GM10266 (cell line): ENCODE results near the gene SLC22A12.

ENCODE experiments used
- DNase-seq: peaks from one replicate; pipeline ENCODE4 v3.0.0; 2012; ENCODE audit errors: extremely low spot score
- CTCF ChIP-seq: IDR thresholded peaks from 2 replicates; pipeline ENCODE4 v1.5.1; 2012; ENCODE audit warnings: mild to moderate bottlenecking, low read depth; ENCODE audit not compliant: control insufficient read depth, insufficient read depth; ENCODE audit errors: missing control alignments

The SLC22A12 gene

DNA sequence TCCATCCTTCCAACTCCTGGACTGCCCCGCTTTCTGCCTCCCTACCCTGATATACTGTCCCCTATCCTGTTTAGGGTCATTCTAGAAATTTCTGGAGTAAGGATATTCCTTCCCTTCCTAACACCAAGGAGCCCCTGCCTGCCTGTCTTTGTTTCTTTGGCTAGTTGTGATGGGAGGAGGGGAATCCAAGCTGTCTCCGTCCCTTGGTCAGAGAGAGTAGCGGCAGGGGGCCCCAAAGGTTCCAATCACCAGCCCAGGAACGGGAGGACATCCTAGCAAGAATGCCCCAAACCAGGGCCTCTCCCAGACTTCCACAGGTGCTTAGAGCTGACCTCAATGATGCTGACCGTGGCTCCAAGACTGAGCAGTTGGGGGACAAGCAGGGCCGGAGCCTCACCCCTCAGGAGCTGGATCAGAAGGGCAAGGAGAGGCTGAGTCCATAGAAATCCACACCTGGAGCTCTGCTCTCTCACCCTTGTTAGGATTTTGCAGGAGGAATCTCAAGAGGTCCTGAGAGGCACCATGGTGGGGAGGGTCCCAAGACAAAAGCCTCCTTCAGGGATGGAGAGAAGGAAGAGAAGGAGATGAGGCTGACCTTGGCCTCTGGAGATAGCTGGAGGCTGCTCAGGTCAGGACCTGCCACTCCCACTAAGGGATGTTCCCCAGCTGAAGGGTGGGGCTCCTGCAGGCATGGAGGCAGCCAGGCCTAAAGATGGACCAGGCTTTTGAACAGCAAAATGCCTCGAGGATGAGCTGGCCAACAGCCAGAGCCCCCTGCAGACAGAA, 13.6 kb downstream of the SLC22A12 start:
- TF ChIP-seq CTCF: no peak

DNA sequence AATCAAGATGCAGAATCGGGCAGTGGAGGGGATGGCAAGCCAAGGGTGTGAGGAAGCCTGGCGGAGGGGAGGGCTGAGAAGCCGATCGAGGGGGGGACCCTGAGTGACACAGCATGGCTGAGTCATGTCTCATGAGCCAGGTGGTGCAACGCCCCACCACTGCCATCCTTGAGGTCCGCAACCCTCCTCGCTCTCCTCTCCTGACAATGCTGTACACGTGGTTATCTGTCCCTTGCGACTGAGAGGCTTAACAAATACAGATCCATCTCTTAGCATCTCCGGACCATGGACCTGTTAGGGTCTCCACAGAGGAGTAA, 14.2 kb downstream of the SLC22A12 start:
- DNase-seq: no peak
- no peak for TF ChIP-seq CTCF

More for the DNA sequence above, 13.6 kb downstream of the SLC22A12 start:
- no peak for DNase-seq

DNA sequence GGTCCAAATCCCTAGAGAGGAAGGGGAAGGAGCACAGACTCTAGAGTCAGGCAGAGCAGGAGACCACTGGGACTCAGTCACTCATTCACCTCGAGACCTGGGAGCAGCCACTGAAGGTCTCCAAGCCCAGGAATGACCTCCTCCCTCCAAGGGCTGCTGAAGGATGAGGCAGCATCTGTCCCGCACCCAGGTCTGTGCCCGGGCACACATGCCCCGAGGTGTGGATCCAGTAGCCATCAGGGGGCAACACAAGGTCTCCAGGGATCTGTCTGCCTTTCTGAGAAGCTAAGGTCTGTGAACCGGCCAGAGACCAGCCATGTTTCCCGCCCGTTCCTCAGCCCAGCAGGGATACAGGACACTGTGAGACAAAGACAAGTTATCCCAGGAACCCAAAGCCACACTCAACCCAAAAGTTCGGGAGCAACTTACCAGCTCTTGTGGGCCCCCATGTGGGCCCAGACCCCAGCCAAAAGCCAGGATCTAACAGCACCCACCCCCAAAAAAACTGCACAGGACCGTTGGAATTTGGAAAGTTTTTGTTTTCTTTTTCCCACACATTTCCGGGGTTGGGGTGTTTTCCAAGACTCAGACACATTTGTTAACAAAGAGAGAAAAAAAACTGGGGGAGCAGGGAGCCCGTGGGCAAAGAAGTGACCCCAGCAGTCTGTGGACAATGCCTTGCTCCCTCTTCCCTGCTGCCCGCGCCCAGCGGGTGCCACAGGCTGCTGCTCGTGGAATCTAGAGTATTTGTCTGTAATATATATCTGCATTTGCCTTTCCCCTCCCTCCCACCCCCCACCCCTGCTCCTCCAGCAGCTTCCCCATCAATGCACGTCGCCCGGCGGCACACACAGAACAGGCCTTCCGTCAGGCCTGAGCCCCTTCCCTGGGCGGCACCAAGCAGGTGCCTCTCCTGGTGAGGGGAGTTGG, 14.9 kb downstream of the SLC22A12 start:
- TF ChIP-seq CTCF: no peak
- DNase-seq: no peak

- TF ChIP-seq CTCF: no peak
These were observed 15.9 kb downstream of the SLC22A12 start for GRCh38 chr11:64606796-64607380.

DNA sequence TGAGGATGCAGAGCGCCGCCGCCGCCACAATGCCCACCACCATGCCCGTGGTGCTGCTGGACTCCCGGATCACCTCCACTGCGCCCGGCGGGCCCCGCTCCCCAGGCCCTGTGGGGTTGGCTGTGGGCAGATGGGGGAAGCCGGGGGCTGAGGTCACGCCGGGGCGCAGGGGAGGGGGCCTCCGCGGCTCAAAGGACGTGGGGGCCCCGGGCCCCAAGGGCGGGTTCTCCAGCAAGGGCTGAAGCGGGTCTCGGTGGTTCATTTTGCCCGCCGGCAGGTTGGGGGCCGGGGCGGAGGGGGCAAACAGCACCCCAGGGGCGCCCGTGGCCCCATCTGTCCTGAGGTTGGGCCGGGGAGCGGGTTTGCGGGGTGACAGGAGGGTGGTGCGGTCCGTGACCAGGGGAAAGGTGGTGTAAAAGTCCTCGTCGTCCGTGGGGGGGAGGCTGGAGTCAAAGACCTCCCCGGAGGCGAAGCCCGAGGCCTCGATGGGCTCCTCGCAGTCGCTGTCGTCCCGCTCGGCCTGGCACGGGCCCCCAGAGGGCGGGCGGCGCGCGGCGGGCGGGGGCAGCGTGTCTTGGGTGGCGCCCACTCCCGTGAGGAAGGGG, 16.5 kb downstream of the SLC22A12 start:
- TF ChIP-seq CTCF: no peak
- no peak for DNase-seq

More at GRCh38 chr11:64606796-64607380, 15.9 kb downstream of the SLC22A12 start:
- DNase-seq: no peak

DNA sequence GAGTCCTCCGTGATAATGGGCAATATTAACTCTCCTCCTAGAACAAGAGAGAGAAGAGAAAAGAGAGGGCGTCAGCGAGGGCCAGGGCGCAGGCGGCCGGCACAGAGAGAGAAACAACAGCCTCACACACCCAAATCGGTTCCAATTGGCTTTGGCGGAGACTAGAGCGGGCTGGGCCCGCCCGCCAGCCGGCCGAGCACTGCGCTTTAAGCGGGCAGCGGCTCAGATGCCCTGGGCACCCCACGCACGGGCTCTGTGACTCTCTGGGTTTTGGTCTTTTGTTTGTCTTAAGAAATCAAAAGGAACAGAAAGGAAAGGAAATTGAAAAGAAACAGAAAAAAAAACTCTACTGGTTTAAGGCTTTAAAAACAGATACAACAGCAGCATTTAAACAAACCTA, 17.0 kb downstream of the SLC22A12 start:
- no peak for TF ChIP-seq CTCF
- DNase-seq: no peak
